H1 (cell line): ENCODE measurements around the gene TMEM170A.

Experiments
- ATF2 ChIP-seq: IDR thresholded peaks from 2 replicates; pipeline ENCODE4 v1.6.1; 2012; ENCODE audit warnings: low read length, inconsistent platforms
- ATF3 ChIP-seq: IDR thresholded peaks from 2 replicates; pipeline ENCODE4 v1.6.1; 2011; ENCODE audit warnings: low read depth, mild to moderate bottlenecking, low read length; ENCODE audit not compliant: insufficient read depth
- CBX5 ChIP-seq: fragments of 300-800, 300-1000 bp; sonication (generic); IDR thresholded peaks from 2 replicates; pipeline ENCODE4 v1.7.1; 2016; ENCODE audit warnings: antibody characterized with exemption, low read length, low read depth
- CTCF ChIP-seq, 3 experiments: IDR thresholded peaks; 1 replicate in 2 of 3; 2 replicates in 1 of 3; pipeline versions ENCODE4 v1.5.1 to v1.6.1; 2011; ENCODE audit warnings: low read length in 3 of 3, mild to moderate bottlenecking in 3 of 3, inconsistent platforms in 2 of 3, low read depth in 1 of 3, moderate library complexity in 1 of 3; ENCODE audit not compliant: insufficient read depth in 1 of 3; ENCODE audit errors: control extremely low read depth in 1 of 3
- EP300 ChIP-seq, 2 experiments: IDR thresholded peaks; 1 replicate in 1 of 2; 2 replicates in 1 of 2; pipeline ENCODE4 v1.6.1; 2011 to 2012; ENCODE audit warnings: low read depth in 2 of 2, low read length in 2 of 2, mild to moderate bottlenecking in 2 of 2, borderline replicate concordance in 1 of 2, inconsistent platforms in 1 of 2, moderate library complexity in 1 of 2
- NRF1 ChIP-seq: IDR thresholded peaks from 2 replicates; pipeline ENCODE4 v1.6.1; 2011; ENCODE audit warnings: mild to moderate bottlenecking, low read depth, low read length, improper control_type of control experiment
- POLR2A ChIP-seq, 2 experiments: IDR thresholded peaks; 1 replicate in 1 of 2; 2 replicates in 1 of 2; pipeline ENCODE4 v1.6.1; 2011; ENCODE audit warnings: low read depth in 2 of 2, low read length in 2 of 2, mild to moderate bottlenecking in 2 of 2; ENCODE audit errors: control extremely low read depth in 1 of 2
- POLR2AphosphoS5 ChIP-seq: IDR thresholded peaks from 2 replicates; pipeline ENCODE4 v1.6.1; 2011; ENCODE audit warnings: low read depth, low read length
- RAD21 ChIP-seq, 2 experiments: IDR thresholded peaks in 1 of 2; conservative IDR thresholded peaks in 1 of 2; 2 replicates each; pipeline ENCODE4 v1.6.1; 2011; ENCODE audit warnings: low read depth in 2 of 2, low read length in 2 of 2, improper control_type of control experiment in 1 of 2, inconsistent platforms in 1 of 2, mild to moderate bottlenecking in 1 of 2, moderate library complexity in 1 of 2
- RFX5 ChIP-seq: IDR thresholded peaks from 2 replicates; pipeline ENCODE4 v1.6.1; 2011; ENCODE audit warnings: low read depth, low read length, improper control_type of control experiment, borderline replicate concordance
- SIRT6 ChIP-seq: IDR thresholded peaks from one replicate; pipeline ENCODE4 v1.7.1; 2012; ENCODE audit warnings: low read length, inconsistent platforms

GRCh38 chr16:75456971-75457370 lies 7.5 kb downstream of the TMEM170A start:
- TF ChIP-seq EP300 (IDR thresholded peaks at IDR 0.05; ENCODE audit: borderline replicate concordance in 1 of 2, low read depth in 2 of 2, low read length in 2 of 2) (no peak), RFX5 (no peak), POLR2A (IDR thresholded peaks at IDR 0.05; ENCODE audit: control extremely low read depth in 1 of 2, low read depth in 2 of 2, low read length in 2 of 2) (no peak), CBX5 (no peak), POLR2AphosphoS5 (no peak), CTCF (IDR thresholded peaks at IDR 0.05; ENCODE audit: control extremely low read depth in 1 of 3, insufficient read depth in 1 of 3, low read depth in 1 of 3, low read length in 3 of 3) (no peak), NRF1 (no peak), RAD21 (IDR thresholded peaks at IDR 0.05 in 1 of 2, conservative IDR thresholded peaks at IDR 0.05 in 1 of 2; ENCODE audit: low read depth in 2 of 2, low read length in 2 of 2) (no peak), SIRT6 (no peak), ATF2 (no peak), ATF3 (no peak)
